CD4-positive, alpha-beta memory T cell (primary cell): ENCODE results near the gene TBC1D22B. TPM values are rescaled to one million over a fixed set of nuclear protein-coding genes. Genes with fewer than 3 reads are reported as not detected.
"Not testable (repeated sequence)": the region's sequence is repeated elsewhere in the genome, so short reads cannot be mapped to it uniquely, and the experiment has no call there.

ENCODE experiments used
- CTCF ChIA-PET: fragments of 350-600 bp; sonication (Branson Sonifier 250); formaldehyde crosslinking; loops from one replicate; lab custom pipeline; 2021; ENCODE audit warnings: inconsistent platforms; ENCODE audit not compliant: partially characterized antibody; lab: Charles Lee
- POLR2A ChIA-PET: fragments of 350-600 bp; sonication (Branson Sonifier 250); formaldehyde crosslinking; loops from one replicate; lab custom pipeline; 2021; ENCODE audit not compliant: partially characterized antibody; lab: Charles Lee
- DNase-seq, 5 donors: peaks; one replicate each; pipeline versions ENCODE4 v3.0.0 to v3.0.0-alpha.2; 2020 to 2022; ENCODE audit warnings: mixed read lengths in 1 of 5
- H3K27ac ChIP-seq: one replicate; pipeline ENCODE4 v1.7.0; 2013; ENCODE audit warnings: low read depth, low read length
- H3K27me3 ChIP-seq: 2 replicates; pipeline ENCODE4 v1.7.0; 2013; ENCODE audit warnings: mild to moderate bottlenecking, low read length, moderate library complexity; ENCODE audit not compliant: insufficient read depth
- H3K36me3 ChIP-seq: 2 replicates; pipeline ENCODE4 v1.7.0; 2013; ENCODE audit warnings: mild to moderate bottlenecking, low read length, moderate library complexity; ENCODE audit not compliant: insufficient read depth
- H3K4me1 ChIP-seq: 2 replicates; pipeline ENCODE4 v1.7.0; 2013; ENCODE audit warnings: mild to moderate bottlenecking, low read length, moderate library complexity; ENCODE audit not compliant: insufficient read depth
- H3K4me3 ChIP-seq, 2 donors: one replicate each; pipeline ENCODE4 v1.7.0; 2013; ENCODE audit warnings: low read length in 2 of 2, mild to moderate bottlenecking in 1 of 2
- H3K9me3 ChIP-seq, 2 donors: one replicate each; pipeline ENCODE4 v1.7.0; 2013; ENCODE audit warnings: low read length in 2 of 2, control low read depth in 1 of 2; ENCODE audit not compliant: control insufficient read depth in 1 of 2
- H3K27ac Mint-ChIP-seq, 7 donors: one replicate each; pipeline ENCODE4 v1.8.0; 2020 to 2021; ENCODE audit warnings: mixed read lengths in 7 of 7, mild to moderate bottlenecking in 6 of 7, inconsistent platforms in 3 of 7, moderate library complexity in 3 of 7
- H3K27me3 Mint-ChIP-seq, 2 donors: one replicate each; pipeline ENCODE4 v1.8.0; 2020 to 2021; ENCODE audit warnings: mixed read lengths in 2 of 2
- H3K36me3 Mint-ChIP-seq, 2 donors: one replicate each; pipeline ENCODE4 v1.8.0; 2020 to 2021; ENCODE audit warnings: mixed read lengths in 2 of 2, inconsistent platforms in 1 of 2, mild to moderate bottlenecking in 1 of 2
- H3K4me1 Mint-ChIP-seq, 4 donors: one replicate each; pipeline ENCODE4 v1.8.0; 2020 to 2021; ENCODE audit warnings: mixed read lengths in 4 of 4, mild to moderate bottlenecking in 1 of 4
- H3K4me3 Mint-ChIP-seq, 8 donors: one replicate each; pipeline ENCODE4 v1.8.0; 2020 to 2021; ENCODE audit warnings: mixed read lengths in 8 of 8, mild to moderate bottlenecking in 7 of 8, moderate library complexity in 6 of 8, inconsistent platforms in 3 of 8
- H3K9me3 Mint-ChIP-seq, 8 donors: one replicate each; pipeline ENCODE4 v1.8.0; 2020 to 2021; ENCODE audit warnings: mixed read lengths in 8 of 8, mild to moderate bottlenecking in 5 of 8, inconsistent platforms in 3 of 8, moderate library complexity in 1 of 8
- intact Hi-C: fragments of 100-400 bp; cut with micrococcal nuclease; formaldehyde crosslinking; loops from one replicate; pipeline ENCODE4 v1.15.1; 2023
- polyA plus RNA-seq, 2 donors: library from polyadenylated mRNA; unstranded; fragments of 300-500 nt; fragmentation: Illumina TruSeq; gene quantifications; one replicate each; pipeline ENCODE4 v1.2.3, GENCODE V29; 2021
- total RNA-seq, 2 experiments: library from RNA; stranded (reverse); gene quantifications; one replicate each; pipeline ENCODE4 v1.2.3, GENCODE V29; 2021

The TBC1D22B gene
- total and polyA plus RNA-seq, 4 experiments from 2014 or later, result 7.2 to 11.9 (median 10.0) TPM

DNA sequence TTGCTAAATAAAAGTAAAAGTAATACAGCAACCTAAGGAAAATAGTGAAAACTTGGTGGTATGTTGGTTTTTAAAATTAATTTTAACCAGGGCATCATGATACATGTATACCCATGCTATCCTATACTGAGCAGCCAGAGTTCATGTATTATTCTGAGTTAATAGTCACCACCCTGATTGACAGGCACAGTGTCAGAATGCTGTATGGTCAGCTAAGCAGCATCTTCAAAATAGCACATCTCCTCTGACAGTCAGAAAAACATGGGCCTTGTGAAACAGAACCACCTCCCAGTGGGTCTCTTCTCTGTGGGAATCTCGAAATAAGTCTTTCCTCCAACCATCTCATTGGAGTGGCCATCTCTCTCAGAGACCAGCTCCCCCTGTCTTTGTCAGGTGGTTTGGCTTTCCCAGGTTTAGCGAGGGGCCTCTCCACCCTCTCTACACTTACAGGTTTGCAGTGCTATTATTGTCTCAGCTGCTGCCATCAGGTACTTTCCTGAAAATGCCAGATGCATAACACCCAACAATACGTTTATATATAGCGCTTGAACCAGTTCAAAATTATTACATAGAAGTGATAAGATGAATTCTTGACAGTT is 49.2 kb downstream of the TBC1D22B start:
- DNase-seq, result no peak
- ChIA-PET POLR2A (no interaction called here), CTCF (interaction anchor here (1.9 kb wide), 1 partner anchor 19 kb away, joined by 5 read pairs; no protein-coding TSS in a partner anchor)
- Mint-ChIP-seq H3K4me1 (peaks cover 0 to 2% (median under 1%) of the 10 kb centered on the region in 4 donors), H3K27ac (peak overlapping the region in 1 of 7 donors; percentile 62), H3K9me3 (no peaks in the 10 kb centered on the region), H3K36me3 (peaks cover 34 to 48% of the 10 kb centered on the region in 2 donors), H3K4me3 (no peak overlapping the region), H3K27me3 (no peaks in the 10 kb centered on the region)
- H3K4me3 ChIP-seq, result no peak overlapping the region
- H3K36me3 ChIP-seq, result peaks cover 39% of the 10 kb centered on the region
- H3K27me3 ChIP-seq, result no peaks in the 10 kb centered on the region
- intact Hi-C loops, result no loop called here
- no peaks in the 10 kb centered on the region for H3K4me1 ChIP-seq
- H3K9me3 ChIP-seq, result no peaks in the 10 kb centered on the region
- H3K27ac ChIP-seq, result no peak overlapping the region

DNA sequence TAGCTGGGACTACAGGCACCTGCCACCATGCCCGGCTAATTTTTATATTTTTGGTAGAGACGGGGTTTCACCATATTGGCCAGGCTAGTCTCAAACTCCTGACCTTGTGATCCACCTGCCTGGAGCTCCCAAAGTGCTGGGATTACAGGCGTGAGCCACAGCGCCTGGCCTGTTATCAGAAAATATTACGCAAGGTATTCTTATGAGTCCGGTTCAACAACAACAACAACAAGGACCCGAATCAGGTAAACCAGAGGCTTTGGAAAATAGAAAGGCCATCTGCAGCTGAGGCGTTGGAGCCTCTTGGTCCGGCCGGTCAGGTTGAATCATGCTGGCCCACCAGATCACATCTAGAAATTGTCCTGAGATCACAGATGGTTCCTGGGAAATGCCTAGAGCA is 49.9 kb downstream of the TBC1D22B start:
- H3K4me1 ChIP-seq, H3K27me3 ChIP-seq, H3K4me3 ChIP-seq, H3K4me1 Mint-ChIP-seq, H3K4me3 Mint-ChIP-seq, DNase-seq, intact Hi-C loops, H3K9me3 Mint-ChIP-seq, H3K27ac Mint-ChIP-seq, H3K27ac ChIP-seq, H3K9me3 ChIP-seq, H3K27me3 Mint-ChIP-seq, POLR2A ChIA-PET: not testable (repeated sequence)
- CTCF ChIA-PET, result interaction anchor here (1.9 kb wide), 1 partner anchor 19 kb away, joined by 5 read pairs; no protein-coding TSS in a partner anchor
- peaks cover 27 to 44% of the 10 kb centered on the region in 2 donors for H3K36me3 Mint-ChIP-seq
- peaks cover 34% of the 10 kb centered on the region for H3K36me3 ChIP-seq

DNA sequence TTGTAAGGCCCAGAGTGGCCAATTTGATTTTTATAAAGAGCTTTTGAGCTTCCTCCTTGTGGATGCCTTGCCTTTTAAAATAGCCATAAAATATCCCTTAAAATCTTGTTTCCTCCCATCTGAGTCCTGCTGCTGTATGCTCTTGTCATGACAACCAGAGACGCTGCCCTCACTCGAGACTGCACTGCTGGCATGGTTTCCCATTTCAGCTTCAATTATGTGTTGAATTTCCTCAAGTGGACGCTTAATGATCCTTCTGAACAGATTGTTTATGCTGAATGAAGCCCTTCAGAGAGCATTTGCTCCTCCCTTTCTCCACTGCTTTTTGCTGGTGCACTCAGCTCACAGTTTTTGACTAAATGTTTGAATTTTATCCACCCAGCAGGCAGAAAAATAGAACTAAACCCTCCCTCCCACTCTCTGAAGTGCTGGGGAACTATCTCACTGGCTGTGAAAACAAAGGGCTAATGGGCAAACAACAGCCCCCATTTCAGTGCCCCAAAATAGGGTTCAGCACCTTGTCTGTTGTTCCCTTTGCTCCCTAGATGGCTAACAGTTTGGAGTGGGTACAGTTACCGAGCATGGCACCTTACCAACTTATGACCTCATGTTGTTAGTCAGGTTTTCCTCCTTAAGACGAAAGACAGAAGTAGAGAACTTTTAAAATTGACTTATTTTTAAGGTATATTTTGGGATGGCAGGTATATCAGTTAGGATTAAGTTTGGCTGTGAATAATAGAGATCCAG is 50.7 kb downstream of the TBC1D22B start:
- Mint-ChIP-seq H3K4me3 (no peak overlapping the region), H3K36me3 (peaks cover 20 to 44% of the 10 kb centered on the region in 2 donors), H3K9me3 (no peaks in the 10 kb centered on the region), H3K27me3 (no peaks in the 10 kb centered on the region), H3K4me1 (peaks cover 0 to 2% (median 0%) of the 10 kb centered on the region in 4 donors), H3K27ac (peak overlapping the region in 2 of 7 donors; percentile 15 to 29)
- Histone ChIP-seq H3K4me3 (no peak overlapping the region), H3K4me1 (no peaks in the 10 kb centered on the region), H3K27ac (no peak overlapping the region), H3K27me3 (no peaks in the 10 kb centered on the region), H3K9me3 (no peaks in the 10 kb centered on the region), H3K36me3 (peaks cover 28% of the 10 kb centered on the region)
- intact Hi-C loops, result no loop called here
- ChIA-PET POLR2A (no interaction called here), CTCF (interaction anchor here (1.9 kb wide), 1 partner anchor 18 kb away, joined by 5 read pairs; no protein-coding TSS in a partner anchor)
- no peak for DNase-seq

DNA sequence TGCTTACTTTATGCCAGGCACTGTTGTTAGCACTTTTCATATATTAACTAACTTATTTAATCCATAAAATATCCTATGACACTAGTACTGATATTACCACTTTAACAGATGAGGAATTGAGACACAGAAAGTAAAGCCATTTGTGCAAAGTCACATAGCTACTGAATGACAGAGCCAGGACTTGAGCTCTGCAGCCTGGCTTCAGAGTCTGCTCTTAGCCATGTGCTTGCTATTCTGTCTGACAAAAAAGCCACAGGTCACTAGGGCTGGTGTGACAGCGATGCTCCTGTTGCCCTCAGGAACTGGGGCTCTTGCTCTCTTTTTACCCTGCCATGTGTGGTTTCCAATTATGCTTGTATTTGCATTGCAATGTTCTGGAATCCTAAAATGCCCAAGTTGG is 51.5 kb downstream of the TBC1D22B start:
- intact Hi-C loops, result no loop called here
- ChIA-PET CTCF (interaction anchor here (1.9 to 2.4 kb wide), 2 partner anchors 17 kb away, joined by 5 to 7 read pairs; no protein-coding TSS in a partner anchor), POLR2A (interaction anchor here (1.0 kb wide), 2 partner anchors 14 to 20 kb away, joined by 3 read pairs; no protein-coding TSS in a partner anchor)
- Histone ChIP-seq H3K27ac (no peak overlapping the region), H3K36me3 (peaks cover 28% of the 10 kb centered on the region), H3K4me1 (no peaks in the 10 kb centered on the region), H3K4me3 (no peak overlapping the region), H3K9me3 (no peaks in the 10 kb centered on the region), H3K27me3 (no peaks in the 10 kb centered on the region)
- H3K27ac Mint-ChIP-seq, result no peak overlapping the region
- H3K36me3 Mint-ChIP-seq, result peaks cover 18 to 44% of the 10 kb centered on the region in 2 donors
- DNase-seq, result no peak
- peaks cover 0 to 2% (median 0%) of the 10 kb centered on the region in 4 donors for H3K4me1 Mint-ChIP-seq
- H3K27me3 Mint-ChIP-seq, result no peaks in the 10 kb centered on the region
- H3K9me3 Mint-ChIP-seq, result no peaks in the 10 kb centered on the region
- H3K4me3 Mint-ChIP-seq, result no peak overlapping the region

DNA sequence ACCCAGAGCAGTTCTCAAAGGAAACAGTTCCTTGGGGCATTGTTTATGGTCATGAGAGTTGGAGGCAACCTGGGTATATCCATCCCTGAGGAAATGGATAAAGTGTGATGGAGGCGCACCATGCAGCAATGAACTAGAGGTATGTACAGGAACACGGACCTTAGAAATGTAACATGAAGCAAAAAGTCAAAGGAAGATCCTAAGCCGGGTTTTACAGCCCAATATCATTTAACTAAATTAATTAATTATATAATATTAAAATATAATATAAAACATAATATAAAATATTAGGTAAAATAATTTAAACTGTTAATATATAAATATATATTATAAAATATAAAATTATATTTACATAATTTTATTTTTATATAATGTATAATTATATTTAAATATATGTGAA is 52.1 kb downstream of the TBC1D22B start:
- DNase-seq, result no peak
- Mint-ChIP-seq H3K4me1 (peaks cover 0 to 3% (median under 1%) of the 10 kb centered on the region in 4 donors), H3K9me3 (no peaks in the 10 kb centered on the region), H3K27me3 (no peaks in the 10 kb centered on the region), H3K4me3 (no peak overlapping the region), H3K27ac (no peak overlapping the region), H3K36me3 (peaks cover 17 to 44% of the 10 kb centered on the region in 2 donors)
- no peaks in the 10 kb centered on the region for H3K4me1 ChIP-seq
- H3K27me3 ChIP-seq, result no peaks in the 10 kb centered on the region
- intact Hi-C loops, result no loop called here
- H3K27ac ChIP-seq, result no peak overlapping the region
- peaks cover 32% of the 10 kb centered on the region for H3K36me3 ChIP-seq
- CTCF ChIA-PET, result interaction anchor here (1.3 to 2.4 kb wide), 2 partner anchors 9 to 16 kb away, joined by 3 to 7 read pairs; no protein-coding TSS in a partner anchor
- H3K4me3 ChIP-seq, result no peak overlapping the region
- no peaks in the 10 kb centered on the region for H3K9me3 ChIP-seq
- POLR2A ChIA-PET, result interaction anchor here (1.0 kb wide), 2 partner anchors 15 to 20 kb away, joined by 3 read pairs; no protein-coding TSS in a partner anchor

DNA sequence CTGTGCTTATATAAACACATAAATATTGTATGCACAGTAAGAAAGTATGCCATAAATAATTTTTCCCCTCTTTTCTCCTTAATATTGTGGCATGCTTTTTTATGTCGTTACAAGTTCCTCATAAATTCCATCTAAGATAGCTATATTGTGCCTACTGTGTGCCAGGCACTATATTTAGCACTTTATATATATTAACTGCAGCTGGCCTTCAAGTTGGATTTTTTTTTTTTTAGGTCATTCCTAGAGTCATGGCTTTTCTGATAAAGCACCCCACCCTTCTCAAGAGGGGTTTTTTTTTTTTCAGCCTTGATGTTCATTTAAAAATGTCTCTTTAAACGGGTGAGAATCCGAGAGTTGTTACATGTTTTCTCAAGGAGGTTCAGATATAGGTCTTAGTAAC is 53.4 kb downstream of the TBC1D22B start:
- Histone ChIP-seq H3K27me3 (no peaks in the 10 kb centered on the region), H3K36me3 (peaks cover 40% of the 10 kb centered on the region), H3K9me3 (no peaks in the 10 kb centered on the region), H3K4me3 (no peak overlapping the region), H3K27ac (no peak overlapping the region), H3K4me1 (no peaks in the 10 kb centered on the region)
- no peak overlapping the region for H3K4me3 Mint-ChIP-seq
- DNase-seq, result no peak
- peaks cover 16 to 38% of the 10 kb centered on the region in 2 donors for H3K36me3 Mint-ChIP-seq
- POLR2A ChIA-PET, result no interaction called here
- no peaks in the 10 kb centered on the region for H3K27me3 Mint-ChIP-seq
- intact Hi-C loops, result no loop called here
- no peaks in the 10 kb centered on the region for H3K9me3 Mint-ChIP-seq
- CTCF ChIA-PET, result interaction anchor here (0.7 to 2.4 kb wide), 2 partner anchors 15 to 750 kb away, joined by 4 to 7 read pairs; no protein-coding TSS in a partner anchor
- peaks cover 0 to 4% (median 3%) of the 10 kb centered on the region in 4 donors for H3K4me1 Mint-ChIP-seq
- no peak overlapping the region for H3K27ac Mint-ChIP-seq
